Fibroblast of peridontal ligament (primary cell): ENCODE results near the gene HUNK.
"Not testable (repeated sequence)": the region's sequence is repeated elsewhere in the genome, so short reads cannot be mapped to it uniquely, and the experiment has no call there.

Experiments
- DNase-seq: peaks from one replicate; pipeline ENCODE4 v3.0.0-alpha.2; 2010; ENCODE audit errors: extremely low read depth

HUNK gene

DNA sequence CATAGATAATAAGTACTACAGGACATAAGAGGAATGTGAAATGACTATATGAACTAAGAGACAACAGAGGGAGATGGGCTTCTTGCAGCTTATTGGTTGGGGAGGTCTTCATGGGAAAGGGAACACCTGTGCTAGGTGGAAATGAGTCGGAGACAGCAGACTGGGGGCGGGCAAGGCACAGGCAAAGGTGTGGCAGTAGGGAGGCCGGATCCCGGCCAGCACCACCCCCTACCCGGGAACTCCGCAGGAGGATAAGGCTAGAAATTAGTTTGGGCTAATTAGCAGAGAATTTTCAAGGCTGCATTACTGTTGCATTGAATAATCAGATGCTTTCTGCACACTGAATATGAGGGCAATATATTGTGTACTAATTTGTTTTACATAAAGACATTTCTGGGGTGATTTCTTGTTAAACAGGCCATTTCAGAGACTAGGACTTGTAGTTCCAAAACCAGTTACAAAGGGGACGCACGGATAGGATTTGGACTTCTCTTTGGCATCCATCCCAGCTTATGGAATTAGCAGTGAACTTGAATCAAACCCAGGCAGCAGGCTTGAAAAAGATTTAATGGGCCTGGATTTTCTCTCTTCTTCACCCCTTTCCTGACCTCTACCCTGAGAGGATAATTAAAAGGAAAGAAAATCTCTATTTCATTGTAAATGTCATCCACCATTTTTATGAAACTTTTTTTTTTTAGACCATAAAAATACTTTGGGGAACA lies 2.2 kb upstream of the HUNK start:
- no peak for DNase-seq

DNA sequence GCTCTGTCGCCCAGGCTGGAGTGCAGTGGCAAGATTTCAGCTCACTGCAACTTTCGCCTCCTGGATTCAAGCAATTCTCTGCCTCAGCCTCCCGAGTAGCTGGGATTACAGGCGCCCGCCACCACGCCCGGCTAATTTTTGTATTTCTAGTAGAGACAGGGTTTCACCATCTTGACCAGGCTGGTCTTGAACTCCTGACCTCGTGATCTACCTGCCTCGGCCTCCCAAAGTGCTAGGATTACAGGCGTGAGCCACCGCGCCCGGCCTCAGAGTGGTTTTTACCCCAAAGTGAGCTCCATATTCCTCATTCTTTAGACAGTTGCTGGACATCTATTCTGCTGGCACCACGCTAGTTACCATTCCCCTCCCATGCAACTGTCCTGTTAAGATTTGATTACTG lies 1.4 kb upstream of the HUNK start:
- DNase-seq, result not testable (repeated sequence)

- no peak for DNase-seq
These were observed 758 bp upstream of the HUNK start for GRCh38 chr21:31872072-31872451.

- DNase-seq, result no peak
These were observed 465 bp downstream of the HUNK start for GRCh38 chr21:31873275-31873695.

GRCh38 chr21:31873696-31874599 lies 1.1 kb downstream of the HUNK start:
- DNase-seq, result no peak

GRCh38 chr21:31874812-31875212 lies 2.0 kb downstream of the HUNK start:
- no peak for DNase-seq

GRCh38 chr21:31875496-31876015 lies 2.7 kb downstream of the HUNK start:
- DNase-seq, result no peak

DNA sequence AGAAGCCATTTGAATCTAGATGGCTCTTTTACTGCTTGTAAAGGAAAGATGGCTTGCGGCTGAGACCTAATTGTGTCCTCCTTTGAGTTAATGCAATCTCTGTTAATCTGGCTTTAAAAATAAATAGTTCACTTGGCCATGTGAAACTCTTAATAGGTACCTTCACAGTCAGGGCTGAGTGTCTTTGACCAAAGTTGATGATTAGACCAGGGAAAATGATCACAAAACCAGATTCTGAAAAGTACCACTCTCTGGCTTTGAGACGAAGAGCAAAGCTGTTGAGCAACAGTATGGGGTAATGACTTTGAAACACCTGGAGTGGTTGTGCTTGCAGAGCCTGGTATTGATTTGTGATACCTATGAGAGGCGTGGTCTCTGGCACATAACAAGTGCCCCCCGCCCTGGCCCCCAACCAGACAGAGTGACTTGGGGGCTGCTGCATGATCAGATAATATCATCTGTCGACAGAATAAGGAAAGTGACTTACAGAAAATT lies 4.7 kb downstream of the HUNK start:
- DNase-seq, result no peak

DNA sequence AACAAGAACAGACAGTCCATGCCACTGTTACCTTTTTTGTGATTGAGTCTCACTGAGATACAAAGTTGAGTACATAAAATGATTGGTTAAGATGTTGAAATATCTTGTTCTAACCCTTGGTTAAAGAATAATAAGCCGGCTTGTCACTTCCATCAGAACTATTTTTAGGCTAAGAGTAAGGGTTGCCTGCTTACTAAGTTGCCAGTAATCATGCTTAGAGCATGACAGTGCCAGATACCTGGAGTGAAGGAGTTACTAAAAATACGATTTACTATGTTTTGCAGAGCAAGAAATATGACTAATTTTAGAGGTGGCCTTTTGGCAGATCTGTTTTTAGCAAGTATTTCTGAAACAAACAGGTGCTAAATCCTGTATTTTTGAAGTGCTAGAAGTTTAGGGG lies 6.0 kb downstream of the HUNK start:
- no peak for DNase-seq

DNA sequence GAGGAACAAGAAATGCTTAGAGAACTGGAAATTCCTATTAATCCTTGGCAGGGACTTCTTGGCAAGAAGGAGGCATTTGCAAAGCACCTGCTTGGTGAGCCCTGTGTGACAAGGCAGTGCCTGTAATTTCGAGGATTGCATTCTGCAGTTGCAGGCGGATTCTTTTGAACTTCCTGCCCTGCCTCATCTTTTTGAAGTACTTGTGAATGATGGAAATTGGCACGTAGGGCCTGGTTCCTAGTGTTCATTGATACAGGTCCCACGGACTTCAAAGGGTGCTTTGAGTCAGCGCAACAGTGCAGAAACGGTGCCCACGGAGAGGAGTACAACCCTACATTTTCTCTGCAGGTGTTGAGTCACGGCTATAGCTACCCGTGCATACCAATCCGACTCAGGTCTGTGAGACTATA lies 6.4 kb downstream of the HUNK start:
- no peak for DNase-seq

- no peak for DNase-seq
These were observed 7.1 kb downstream of the HUNK start for GRCh38 chr21:31879911-31880310.

DNA sequence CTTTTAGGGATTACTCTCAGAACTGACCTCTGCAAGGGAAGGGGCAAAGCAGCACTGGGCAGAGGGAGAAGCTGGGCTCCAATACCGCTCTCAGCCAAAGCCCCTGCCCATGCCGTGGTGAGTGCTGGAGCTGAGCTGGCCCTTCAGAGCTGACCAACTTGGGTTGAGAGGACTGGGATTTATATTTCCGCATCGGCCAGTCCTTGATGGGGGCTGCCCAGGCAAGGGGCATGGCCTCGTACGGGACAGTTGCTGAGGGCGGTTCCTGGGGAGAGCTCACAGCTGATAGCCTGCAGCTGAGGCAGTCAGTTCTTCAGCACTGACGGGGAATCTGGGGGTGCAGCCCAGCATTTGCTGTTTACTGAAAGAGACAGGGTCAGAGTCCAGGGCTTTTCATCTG lies 8.0 kb downstream of the HUNK start:
- DNase-seq, result no peak

- DNase-seq, result no peak
These were observed 9.9 kb downstream of the HUNK start for GRCh38 chr21:31882711-31883110.

DNA sequence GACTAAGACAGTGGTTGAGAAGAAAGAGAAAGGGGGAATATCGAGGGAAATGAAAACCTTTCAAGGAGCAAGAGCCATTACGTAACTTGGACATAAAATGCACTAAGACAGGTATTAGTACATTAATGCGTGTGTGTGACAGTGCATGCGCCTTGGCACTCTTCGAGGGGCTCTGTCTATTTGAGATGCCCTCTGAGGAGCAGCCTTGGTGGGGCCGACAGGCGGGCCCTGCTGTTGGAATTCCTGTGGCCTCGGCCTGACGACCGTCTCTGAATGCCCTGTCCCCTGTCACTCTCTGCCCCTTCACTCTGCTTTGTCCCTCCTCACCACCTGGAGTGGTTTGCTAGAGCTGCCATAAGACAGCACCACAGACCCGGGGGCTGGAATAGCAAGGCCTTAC lies 12.3 kb downstream of the HUNK start:
- DNase-seq, result no peak

GRCh38 chr21:31886915-31887314 lies 14.1 kb downstream of the HUNK start:
- no peak for DNase-seq

GRCh38 chr21:31887391-31887841 lies 14.6 kb downstream of the HUNK start:
- no peak for DNase-seq

GRCh38 chr21:31888936-31889371 lies 16.1 kb downstream of the HUNK start:
- no peak for DNase-seq

DNA sequence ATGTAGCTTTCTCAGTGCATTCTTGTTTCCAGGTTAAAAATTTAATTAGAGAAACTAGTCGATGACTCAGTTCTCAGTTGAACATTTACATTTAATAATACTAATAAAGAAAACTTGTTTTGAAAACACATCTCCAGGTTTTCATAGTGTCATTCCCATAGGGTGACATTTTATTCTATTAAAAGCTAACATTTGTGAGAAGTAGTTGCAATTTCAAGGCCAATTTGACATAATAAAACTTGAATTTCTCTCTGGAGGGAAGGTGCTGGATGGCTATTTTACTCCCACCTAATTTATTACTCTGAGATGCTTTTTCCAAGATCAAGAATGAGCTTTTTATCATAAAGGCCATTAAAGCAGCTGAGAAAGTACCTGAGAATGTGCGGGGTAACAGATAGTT lies 16.6 kb downstream of the HUNK start:
- no peak for DNase-seq

DNA sequence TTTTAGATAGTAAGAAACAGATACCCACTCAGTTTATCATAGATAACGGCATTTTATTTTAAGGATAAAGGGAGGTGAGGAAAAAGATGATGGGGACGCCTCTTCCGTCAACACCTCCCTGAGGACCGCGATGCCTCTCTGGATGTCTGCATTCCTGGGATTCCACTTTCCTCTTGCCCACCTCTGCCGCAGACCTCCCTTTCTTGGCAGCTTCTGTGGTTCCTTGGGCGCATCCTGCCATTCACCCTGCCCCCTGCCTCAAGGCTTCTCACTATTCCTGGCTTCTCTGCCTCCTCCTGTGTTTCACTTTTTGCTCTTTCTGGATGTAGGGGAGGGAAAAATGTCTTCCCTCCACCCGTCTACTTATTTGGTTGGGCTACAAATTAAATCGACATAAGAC lies 19.9 kb downstream of the HUNK start:
- no peak for DNase-seq

DNA sequence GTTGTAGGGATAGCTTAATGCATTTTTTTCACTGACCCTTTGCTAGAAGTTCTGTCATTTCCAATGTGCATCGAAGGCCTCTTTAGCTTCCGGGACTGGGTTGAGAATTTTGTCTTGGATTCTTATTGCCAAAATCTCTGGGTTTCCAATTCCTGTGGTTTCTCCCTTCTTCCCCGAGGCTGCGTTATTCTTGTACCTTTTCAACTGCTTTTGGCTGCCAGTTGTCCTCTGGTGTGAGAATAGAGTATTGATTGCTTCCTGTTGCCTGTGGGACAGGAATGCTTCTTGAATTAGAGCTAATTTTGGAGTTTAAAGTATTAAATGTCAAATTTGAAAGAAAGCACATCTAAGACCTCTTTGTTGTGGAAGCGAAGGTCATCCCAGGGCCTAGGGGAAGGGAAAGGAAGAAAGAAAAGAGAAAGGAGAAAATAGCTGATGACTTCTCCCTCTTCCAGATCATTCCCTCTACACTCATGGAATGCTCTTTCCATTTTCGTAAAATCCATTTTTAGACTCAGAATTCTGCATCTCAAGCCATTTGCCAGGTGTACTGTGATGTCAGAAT lies 21.1 kb downstream of the HUNK start:
- DNase-seq, result no peak

DNA sequence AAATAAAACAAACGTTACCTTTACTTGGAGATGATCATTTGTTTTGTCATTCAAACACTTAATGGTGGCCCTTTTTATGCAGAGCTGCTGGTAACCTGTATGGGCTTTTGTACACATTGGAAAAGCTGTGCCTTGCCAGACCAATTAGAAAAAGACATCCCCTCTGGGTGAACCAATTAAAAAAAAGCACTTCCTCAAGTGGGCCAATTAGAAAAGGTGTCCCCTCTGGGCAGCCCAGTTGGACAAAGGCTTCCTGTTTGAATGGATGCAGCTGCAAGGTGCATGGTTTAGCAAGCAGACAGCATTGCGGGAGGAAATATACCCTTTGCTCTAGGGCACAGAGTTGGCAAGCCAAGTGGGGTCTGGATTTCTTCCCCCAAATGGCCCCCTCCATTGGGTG lies 21.6 kb downstream of the HUNK start:
- DNase-seq, result no peak
